ENCODE data around the gene KRTAP2-4. TPM values are rescaled to one million over a fixed set of nuclear protein-coding genes. Genes with fewer than 3 reads are reported as not detected.

KRTAP2-4 gene
- total and polyA plus RNA-seq, 8 donors: not detected

- intact Hi-C loops (cut with DNase I; ENCODE audit: low total_unique reads): no loop called here
- no peak overlapping the region for H3K4me3 ChIP-seq
- peaks cover 0 to 4% (median 0%) of the 10 kb centered on the region in 4 donors for H3K9me3 ChIP-seq
- no peak overlapping the region for H3K27ac ChIP-seq
- H3K4me1 ChIP-seq: no peaks in the 10 kb centered on the region
- H3K36me3 ChIP-seq: no peaks in the 10 kb centered on the region
- TF ChIP-seq CTCF (IDR thresholded peaks at IDR 0.05) (no peak), POLR2A (IDR thresholded peaks at IDR 0.05) (no peak), EP300 (IDR thresholded peaks at IDR 0.05) (no peak), POLR2AphosphoS5 (IDR thresholded peaks at IDR 0.05) (no peak)
- H3K27me3 ChIP-seq: peaks cover 0 to 3% (median 0%) of the 10 kb centered on the region in 3 donors
- DNase-seq: no peak
- 75 to 86% (median 85%) methylated on average over 3 of the region's 3 CpGs for WGBS, 5 donors
Observed at GRCh38 chr17:41024697-41025096, 41.0 kb downstream of the KRTAP2-4 start.

GRCh38 chr17:41020336-41020735, 45.3 kb downstream of the KRTAP2-4 start:
- Histone ChIP-seq H3K4me1 (no peaks in the 10 kb centered on the region), H3K27me3 (no peaks in the 10 kb centered on the region), H3K4me3 (no peak overlapping the region), H3K27ac (no peak overlapping the region), H3K36me3 (no peaks in the 10 kb centered on the region), H3K9me3 (peaks cover 0 to 4% (median 0%) of the 10 kb centered on the region in 4 donors)
- no peak for DNase-seq
- no peak for TF ChIP-seq POLR2A (IDR thresholded peaks at IDR 0.05)
- TF ChIP-seq EP300 (IDR thresholded peaks at IDR 0.05): no peak
- no peak for TF ChIP-seq POLR2AphosphoS5 (IDR thresholded peaks at IDR 0.05)
- no peak for TF ChIP-seq CTCF (IDR thresholded peaks at IDR 0.05)
- intact Hi-C loops (cut with DNase I; ENCODE audit: low total_unique reads): no loop called here

GRCh38 chr17:41019415-41019814, 46.3 kb downstream of the KRTAP2-4 start:
- Histone ChIP-seq H3K27ac (no peak overlapping the region), H3K36me3 (no peaks in the 10 kb centered on the region), H3K27me3 (no peaks in the 10 kb centered on the region), H3K4me1 (no peaks in the 10 kb centered on the region), H3K4me3 (no peak overlapping the region), H3K9me3 (peaks cover 0 to 4% (median 0%) of the 10 kb centered on the region in 4 donors)
- no peak for TF ChIP-seq EP300 (IDR thresholded peaks at IDR 0.05)
- TF ChIP-seq POLR2AphosphoS5 (IDR thresholded peaks at IDR 0.05): no peak
- no peak for TF ChIP-seq POLR2A (IDR thresholded peaks at IDR 0.05)
- no peak for TF ChIP-seq CTCF (IDR thresholded peaks at IDR 0.05)
- intact Hi-C loops (cut with DNase I; ENCODE audit: low total_unique reads): no loop called here
- no peak for DNase-seq
- 93 to 98% (median 94%) methylated on average over 3 of the region's 3 CpGs for WGBS, 5 donors

- 64 to 82% (median 78%) methylated on average over 3 of the region's 3 CpGs for WGBS, 5 donors
- Histone ChIP-seq H3K9me3 (peaks cover 0 to 4% (median 0%) of the 10 kb centered on the region in 4 donors), H3K27me3 (no peaks in the 10 kb centered on the region), H3K27ac (no peak overlapping the region), H3K4me3 (no peak overlapping the region), H3K36me3 (no peaks in the 10 kb centered on the region), H3K4me1 (no peaks in the 10 kb centered on the region)
- TF ChIP-seq POLR2A (IDR thresholded peaks at IDR 0.05) (no peak), EP300 (IDR thresholded peaks at IDR 0.05) (no peak), POLR2AphosphoS5 (IDR thresholded peaks at IDR 0.05) (no peak), CTCF (IDR thresholded peaks at IDR 0.05) (no peak)
- intact Hi-C loops (cut with DNase I; ENCODE audit: low total_unique reads): no loop called here
- DNase-seq: no peak
Observed at GRCh38 chr17:41018541-41018940, 47.1 kb downstream of the KRTAP2-4 start.

All from stomach (tissue), 9 donors.